Activated CD8-positive, alpha-beta memory T cell treated with anti-CD3 and anti-CD28 coated beads, Interleukin-2, amount 50 U/mL, for 4 hours (primary cell): Measurements from ENCODE around the gene ZC3H7A.

Experiments
- DNase-seq: peaks from one replicate; pipeline ENCODE4 v3.0.0-alpha.2; 2020

ZC3H7A gene

GRCh38 chr16:11734025-11734652 is 62.9 kb downstream of the ZC3H7A start:
- DNase-seq, result no peak

- DNase-seq, result no peak
Observed at GRCh38 chr16:11731222-11731621, 65.8 kb downstream of the ZC3H7A start.

- DNase-seq, result no peak
Observed at GRCh38 chr16:11729787-11730186, 67.3 kb downstream of the ZC3H7A start.

DNA sequence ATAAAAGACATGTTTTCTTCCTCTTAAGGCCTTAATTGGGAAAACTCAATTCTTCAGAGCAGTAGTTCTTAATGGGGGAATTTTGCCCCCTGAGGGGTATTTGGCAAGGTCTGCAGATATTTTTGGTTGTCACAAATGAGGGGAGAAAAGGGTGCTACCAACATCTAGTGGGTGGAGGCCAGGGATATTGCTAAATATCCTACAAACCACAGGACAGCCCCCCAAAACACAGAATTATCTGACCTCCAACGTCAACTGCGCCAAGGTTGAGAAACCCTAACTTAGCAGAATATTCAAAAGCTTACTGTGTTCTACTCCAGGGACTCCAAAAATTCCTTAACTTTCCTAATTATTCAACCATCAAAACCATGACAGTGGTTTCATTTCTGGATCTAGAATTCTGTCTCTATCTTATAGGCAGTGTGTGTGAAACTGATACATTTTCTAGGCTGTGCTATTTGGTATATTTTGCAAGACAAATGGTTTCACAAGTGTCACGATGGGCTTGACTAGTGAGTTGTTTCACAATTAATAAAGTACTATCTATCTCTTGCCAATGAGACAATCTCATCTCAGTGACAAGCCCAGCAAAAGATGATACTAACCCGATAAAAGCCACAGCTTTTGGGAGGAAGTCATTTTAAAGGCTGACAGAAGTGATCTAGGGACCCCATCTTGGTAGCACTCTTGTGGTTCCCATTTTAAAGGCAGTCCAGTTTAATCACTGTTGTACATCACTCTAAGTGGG is 69.1 kb downstream of the ZC3H7A start:
- DNase-seq, result no peak

DNA sequence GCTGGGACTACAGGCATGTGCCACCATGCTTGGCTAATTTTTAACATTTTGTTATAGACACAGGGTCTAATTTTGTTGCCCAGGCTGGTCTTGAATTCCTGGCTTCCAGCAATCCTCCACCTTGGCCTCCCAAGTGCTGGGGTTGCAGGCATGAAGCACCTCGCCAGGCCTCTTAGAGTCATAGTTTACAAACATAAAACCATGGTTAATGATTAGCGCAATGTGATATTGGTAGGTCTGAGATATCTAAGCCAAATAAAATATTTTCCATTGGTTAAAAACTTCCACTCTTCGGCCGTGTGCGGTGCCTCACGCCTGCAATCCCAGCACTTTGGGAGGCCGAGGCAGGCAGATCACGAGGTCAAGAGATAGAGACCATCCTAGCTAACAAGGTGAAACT is 71.0 kb downstream of the ZC3H7A start:
- DNase-seq, result no peak

DNA sequence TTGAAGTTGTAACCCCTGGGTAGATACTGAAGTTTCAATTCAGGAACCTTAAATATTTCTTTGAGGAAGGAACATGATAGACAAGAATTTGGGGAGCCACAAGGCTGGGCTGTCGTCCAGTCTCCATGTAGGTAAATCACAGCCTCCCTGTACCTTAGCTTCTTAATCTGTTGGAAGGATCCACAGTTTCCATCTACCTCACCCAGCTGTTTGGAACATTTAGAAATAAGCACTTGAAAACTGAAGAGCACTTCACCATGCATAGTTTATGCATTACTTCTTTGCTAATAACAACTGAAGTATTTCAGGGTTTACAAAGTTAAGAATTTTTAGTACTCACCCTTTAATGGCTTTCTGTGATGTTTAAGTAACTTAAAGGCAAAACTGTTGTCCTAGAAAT is 71.6 kb downstream of the ZC3H7A start:
- no peak for DNase-seq

DNA sequence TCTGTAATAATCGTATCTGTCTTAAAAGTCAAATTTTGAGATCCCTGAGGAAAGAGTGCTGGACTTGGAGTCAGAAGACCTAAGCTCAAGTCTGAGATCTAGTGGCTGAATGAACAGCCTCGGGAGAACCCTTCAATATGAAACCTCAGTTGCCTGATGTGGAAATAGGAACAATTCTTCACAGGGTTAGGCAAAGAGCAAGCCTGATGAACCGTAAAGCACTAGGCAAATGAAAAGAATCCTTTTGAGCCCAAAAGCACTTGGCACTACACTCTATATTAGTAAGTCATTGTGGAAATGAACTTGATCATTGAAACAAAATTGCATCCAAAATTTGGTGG is 74.6 kb downstream of the ZC3H7A start:
- DNase-seq, result no peak

DNA sequence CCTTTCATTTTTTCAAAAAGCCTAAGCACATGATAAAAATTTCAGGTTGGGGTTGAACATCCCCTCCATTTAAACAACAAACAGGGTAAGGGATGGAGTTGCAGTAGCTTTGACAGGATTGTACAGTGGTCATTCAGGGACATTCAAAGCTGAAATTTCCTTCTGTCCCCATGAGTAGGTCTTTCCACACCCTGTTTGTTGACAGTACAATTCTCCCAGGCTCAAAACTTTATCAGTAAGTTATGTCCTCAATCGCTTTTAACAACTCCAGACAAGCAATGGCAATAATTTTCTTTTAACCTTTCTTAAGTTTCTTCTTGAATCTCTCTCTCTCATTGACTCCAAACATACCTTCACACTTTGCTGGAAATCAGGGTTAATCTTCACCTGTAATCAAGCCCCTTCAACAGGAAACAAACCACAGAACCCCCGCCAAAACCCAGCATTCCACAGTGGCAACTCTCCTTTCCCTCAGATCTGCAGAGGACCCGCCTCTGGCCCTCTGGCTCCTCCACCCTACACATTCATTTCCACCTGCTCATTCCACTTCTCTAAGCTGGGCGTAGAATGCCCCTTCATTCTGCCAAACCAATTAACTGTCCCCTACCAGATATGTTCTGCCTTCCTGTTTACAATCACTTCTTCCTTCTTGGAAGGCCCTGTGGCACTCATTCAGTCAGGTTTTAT is 75.1 kb downstream of the ZC3H7A start:
- no peak for DNase-seq

DNA sequence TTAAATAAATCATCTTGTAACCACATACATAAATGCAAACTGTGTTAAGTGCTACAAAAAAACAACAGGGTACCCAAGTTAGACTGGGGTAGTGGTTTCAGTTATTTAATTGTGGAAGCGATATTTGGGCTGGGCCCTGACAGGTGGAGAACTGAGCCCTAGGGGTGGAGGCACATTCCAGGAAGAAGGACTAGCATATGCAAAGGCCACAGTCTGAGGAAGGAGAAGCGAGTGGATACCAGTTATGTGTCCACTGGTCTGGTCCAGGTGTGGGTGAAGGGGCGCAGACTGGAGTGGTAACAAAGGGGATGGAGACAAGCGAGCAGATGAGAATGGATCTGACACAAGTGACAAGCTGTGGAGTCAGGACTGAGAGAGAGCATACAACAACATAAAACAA is 77.3 kb downstream of the ZC3H7A start:
- DNase-seq, result no peak

DNA sequence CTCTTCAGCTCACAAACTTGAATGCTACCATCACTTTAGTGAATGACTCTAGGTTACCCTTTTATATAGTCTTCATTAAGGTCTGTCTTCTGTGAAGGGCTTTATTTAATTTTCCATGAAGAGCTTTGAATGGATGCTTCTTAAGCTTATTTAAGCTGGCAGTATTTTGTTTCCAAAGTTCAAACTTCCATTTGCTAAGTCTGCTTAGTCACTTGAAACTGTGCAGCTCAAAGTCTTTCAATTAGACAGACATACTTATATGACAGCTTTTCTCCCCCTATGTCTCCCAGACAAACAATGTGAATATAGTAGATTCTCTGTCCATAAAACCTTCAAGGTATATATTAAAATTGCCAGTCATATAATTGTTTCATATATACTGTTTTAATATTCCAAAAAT is 77.9 kb downstream of the ZC3H7A start:
- DNase-seq, result no peak

GRCh38 chr16:11717811-11718210 is 79.2 kb downstream of the ZC3H7A start:
- no peak for DNase-seq

DNA sequence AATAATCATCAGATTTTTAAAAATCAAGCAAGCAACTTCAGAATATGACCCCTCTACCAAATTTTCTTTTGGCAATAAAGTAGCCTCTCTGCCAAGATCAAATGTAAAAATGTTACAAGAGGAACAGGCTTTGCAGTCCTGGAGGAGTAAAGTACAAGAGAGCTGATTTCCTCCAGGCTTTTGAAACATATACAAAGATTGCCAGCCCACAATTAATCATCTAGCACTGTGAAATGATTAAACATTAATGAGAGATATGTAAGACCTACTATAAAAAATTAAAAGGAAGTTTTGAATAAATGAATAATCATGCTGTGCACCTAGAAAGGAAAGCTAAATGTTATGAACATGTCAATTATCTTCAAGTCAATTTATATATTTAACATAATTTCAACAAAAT is 80.7 kb downstream of the ZC3H7A start:
- DNase-seq, result no peak

- no peak for DNase-seq
Observed at GRCh38 chr16:11715246-11715947, 81.7 kb downstream of the ZC3H7A start.

- no peak for DNase-seq
Observed at GRCh38 chr16:11712122-11712521, 84.9 kb downstream of the ZC3H7A start.

GRCh38 chr16:11711662-11712061 is 85.4 kb downstream of the ZC3H7A start:
- DNase-seq, result no peak

DNA sequence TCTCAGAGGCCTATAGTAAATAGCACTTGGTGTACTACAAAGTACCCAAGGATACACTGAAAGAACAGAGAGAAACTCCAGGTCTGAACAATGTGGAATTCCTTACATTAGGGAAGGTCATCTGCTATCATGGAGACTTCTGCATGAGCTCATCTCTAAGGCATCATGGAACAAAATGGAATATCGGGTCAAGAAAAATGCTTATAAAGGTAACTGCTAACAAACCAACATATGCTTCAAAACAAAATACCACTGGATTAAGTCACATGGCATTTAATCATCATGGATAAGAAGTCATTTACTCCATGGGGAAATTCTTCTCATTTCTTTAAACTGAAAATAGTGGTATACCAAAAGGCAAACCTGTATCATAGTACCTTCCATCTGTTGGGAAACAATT is 88.6 kb downstream of the ZC3H7A start:
- DNase-seq, result no peak

DNA sequence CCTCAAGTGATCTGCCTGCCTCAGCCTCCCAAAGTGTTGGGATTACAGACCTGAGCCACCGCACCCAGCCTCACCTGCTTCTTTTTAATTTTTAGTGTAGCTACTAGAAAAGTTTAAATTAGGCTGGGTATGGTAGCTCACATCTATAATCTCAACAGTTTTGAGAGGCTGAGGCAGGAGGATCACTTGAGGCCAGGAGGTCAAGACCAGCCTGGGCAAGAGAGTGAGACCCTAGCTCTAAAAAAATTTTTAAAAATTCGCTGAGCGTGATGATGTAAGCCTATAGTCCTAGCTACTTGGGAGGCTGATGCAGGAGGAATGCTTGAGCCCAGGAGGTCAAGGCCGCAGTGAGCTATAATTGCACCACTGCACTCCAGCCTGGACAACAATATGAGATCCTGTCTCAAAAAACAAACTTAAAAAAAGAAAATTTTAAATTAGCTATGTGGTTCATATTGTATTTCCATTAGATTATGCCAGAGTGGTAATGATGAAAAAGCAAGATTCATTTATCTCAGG is 89.3 kb downstream of the ZC3H7A start:
- no peak for DNase-seq

- no peak for DNase-seq
Observed at GRCh38 chr16:11706180-11706742, 90.8 kb downstream of the ZC3H7A start.

GRCh38 chr16:11705311-11706025 is 91.6 kb downstream of the ZC3H7A start:
- DNase-seq, result no peak
